ENCODE data around the gene ARHGAP1.
A peak's percentile ranks its signal among the peaks of the same experiment; 100 is the strongest.

The ARHGAP1 gene

DNA sequence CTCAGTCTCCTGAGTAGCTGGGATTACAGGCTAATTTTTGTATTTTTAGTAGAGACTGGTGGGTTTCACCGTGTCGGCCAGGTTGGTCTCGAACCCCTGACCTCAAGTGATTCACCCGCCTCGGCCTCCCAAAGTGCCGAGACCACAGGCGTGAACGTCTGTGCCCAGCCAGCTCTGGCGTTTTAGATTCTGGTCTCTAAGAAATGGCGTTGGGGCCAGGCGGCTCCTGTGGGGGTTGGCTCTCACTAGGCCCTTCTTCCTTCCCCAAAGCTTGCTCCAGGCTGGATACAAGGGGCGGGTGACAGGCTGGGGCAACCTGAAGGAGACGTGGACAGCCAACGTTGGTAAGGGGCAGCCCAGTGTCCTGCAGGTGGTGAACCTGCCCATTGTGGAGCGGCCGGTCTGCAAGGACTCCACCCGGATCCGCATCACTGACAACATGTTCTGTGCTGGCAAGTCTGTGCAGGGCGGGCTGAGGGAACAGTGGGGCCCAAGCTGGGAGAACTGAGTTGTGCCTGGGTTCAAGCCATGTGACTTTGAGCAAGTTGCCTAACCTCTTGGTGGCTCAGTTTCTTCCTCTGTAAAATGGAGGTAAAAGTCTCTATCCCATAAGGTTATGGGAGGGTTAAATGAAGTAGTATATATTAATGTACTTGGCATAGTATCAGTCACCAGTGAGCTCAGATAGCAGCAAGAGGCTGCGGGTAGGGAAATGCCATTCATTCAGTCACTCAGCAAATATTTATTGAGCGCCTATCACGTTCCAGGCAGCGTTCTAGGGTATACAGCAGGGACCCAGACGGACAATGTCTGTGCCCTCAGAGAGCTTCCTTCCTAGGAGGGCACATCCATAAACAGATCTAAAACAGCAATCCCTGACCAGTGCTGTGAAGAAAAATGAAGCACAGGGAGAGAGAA is 28.9 kb upstream of the ARHGAP1 start:
- no peak for DNase-seq

DNA sequence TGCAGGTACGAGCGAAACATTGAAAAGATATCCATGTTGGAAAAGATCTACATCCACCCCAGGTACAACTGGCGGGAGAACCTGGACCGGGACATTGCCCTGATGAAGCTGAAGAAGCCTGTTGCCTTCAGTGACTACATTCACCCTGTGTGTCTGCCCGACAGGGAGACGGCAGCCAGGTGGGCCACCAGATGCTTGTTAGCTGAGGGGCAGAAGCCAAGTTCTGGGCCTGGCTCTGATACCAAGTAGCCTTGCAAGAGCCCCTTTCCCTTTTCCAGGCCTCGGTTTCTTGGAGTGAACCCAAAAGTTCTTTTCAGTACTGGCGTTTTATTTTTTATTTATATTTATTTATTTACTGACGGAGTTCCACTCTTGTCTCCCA is 28.2 kb upstream of the ARHGAP1 start:
- ATAC-seq (no peak), DNase-seq (no peak)
- H3K4me3 Mint-ChIP-seq, result no peak overlapping the region
- H3K27ac Mint-ChIP-seq, result no peak overlapping the region
- H3K27me3 Mint-ChIP-seq, result no peaks in the 10 kb centered on the region
- no peaks in the 10 kb centered on the region for H3K36me3 Mint-ChIP-seq (ENCODE audit: low read depth)
- no peaks in the 10 kb centered on the region for H3K4me1 Mint-ChIP-seq
- no peaks in the 10 kb centered on the region for H3K9me3 Mint-ChIP-seq

More for the DNA sequence above, 28.9 kb upstream of the ARHGAP1 start:
- Mint-ChIP-seq H3K27ac (no peak overlapping the region), H3K4me1 (no peaks in the 10 kb centered on the region), H3K9me3 (no peaks in the 10 kb centered on the region), H3K4me3 (no peak overlapping the region), H3K27me3 (no peaks in the 10 kb centered on the region), H3K36me3 (ENCODE audit: low read depth) (no peaks in the 10 kb centered on the region)
- no peak for ATAC-seq

DNA sequence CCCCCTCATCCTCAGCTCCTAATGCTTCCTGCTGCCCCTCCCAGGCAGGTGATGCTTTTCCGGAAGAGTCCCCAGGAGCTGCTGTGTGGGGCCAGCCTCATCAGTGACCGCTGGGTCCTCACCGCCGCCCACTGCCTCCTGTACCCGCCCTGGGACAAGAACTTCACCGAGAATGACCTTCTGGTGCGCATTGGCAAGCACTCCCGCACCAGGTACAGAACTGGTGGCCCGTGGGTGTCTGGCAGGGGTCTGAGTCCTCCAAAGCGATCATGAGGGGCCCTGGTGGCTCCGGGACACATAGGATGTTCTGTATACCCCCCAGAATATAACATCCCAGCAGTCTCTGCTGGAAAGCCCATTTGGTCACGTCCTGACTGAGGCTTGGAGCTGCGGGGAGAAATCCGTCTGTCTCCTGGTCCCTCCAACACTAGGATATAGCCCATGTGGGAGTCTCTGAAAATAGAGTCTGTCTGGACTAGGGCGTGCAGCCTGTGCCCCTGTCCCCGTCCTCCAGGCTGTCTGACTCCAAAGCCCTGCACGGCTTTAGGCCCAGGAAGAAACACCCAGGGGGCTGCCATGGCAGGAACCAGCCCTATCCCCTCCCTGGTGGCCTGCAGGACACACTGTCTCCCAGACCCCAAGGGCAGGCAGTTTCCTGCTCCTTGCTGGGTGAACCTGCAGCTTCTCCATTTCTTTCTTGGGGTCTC is 27.7 kb upstream of the ARHGAP1 start:
- H3K4me1 Mint-ChIP-seq, result no peaks in the 10 kb centered on the region
- no peaks in the 10 kb centered on the region for H3K9me3 Mint-ChIP-seq
- DNase-seq, result no peak
- no peaks in the 10 kb centered on the region for H3K27me3 Mint-ChIP-seq
- H3K36me3 Mint-ChIP-seq (ENCODE audit: low read depth), result no peaks in the 10 kb centered on the region
- H3K27ac Mint-ChIP-seq, result no peak overlapping the region
- no peak for ATAC-seq
- no peak overlapping the region for H3K4me3 Mint-ChIP-seq

DNA sequence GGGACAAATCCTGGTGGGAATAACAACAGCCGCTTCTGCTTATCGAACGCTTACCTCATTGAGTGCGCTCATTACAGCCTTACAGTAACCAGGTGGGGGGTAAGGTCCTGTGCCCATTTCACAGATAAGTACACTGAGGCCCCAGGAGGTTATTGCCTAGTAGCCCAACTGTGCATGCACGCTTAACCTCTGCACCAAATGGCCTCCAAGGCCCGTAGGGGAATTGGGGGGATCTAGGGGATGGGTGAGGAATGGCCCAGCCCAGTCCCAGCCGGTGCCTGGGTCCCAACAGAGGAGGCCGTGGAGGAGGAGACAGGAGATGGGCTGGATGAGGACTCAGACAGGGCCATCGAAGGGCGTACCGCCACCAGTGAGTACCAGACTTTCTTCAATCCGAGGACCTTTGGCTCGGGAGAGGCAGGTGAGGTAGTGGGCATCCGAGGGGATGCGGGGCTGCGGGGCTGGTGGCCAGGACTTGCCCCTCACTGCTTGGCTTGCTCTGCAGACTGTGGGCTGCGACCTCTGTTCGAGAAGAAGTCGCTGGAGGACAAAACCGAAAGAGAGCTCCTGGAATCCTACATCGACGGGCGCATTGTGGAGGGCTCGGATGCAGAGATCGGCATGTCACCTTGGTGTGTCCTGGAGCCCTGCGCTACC is 25.9 kb upstream of the ARHGAP1 start:
- H3K4me1 Mint-ChIP-seq, result no peaks in the 10 kb centered on the region
- no peaks in the 10 kb centered on the region for H3K27me3 Mint-ChIP-seq
- H3K4me3 Mint-ChIP-seq, result no peak overlapping the region
- H3K36me3 Mint-ChIP-seq (ENCODE audit: low read depth), result no peaks in the 10 kb centered on the region
- no peak overlapping the region for H3K27ac Mint-ChIP-seq
- DNase-seq (no peak), ATAC-seq (no peak)
- H3K9me3 Mint-ChIP-seq, result no peaks in the 10 kb centered on the region

DNA sequence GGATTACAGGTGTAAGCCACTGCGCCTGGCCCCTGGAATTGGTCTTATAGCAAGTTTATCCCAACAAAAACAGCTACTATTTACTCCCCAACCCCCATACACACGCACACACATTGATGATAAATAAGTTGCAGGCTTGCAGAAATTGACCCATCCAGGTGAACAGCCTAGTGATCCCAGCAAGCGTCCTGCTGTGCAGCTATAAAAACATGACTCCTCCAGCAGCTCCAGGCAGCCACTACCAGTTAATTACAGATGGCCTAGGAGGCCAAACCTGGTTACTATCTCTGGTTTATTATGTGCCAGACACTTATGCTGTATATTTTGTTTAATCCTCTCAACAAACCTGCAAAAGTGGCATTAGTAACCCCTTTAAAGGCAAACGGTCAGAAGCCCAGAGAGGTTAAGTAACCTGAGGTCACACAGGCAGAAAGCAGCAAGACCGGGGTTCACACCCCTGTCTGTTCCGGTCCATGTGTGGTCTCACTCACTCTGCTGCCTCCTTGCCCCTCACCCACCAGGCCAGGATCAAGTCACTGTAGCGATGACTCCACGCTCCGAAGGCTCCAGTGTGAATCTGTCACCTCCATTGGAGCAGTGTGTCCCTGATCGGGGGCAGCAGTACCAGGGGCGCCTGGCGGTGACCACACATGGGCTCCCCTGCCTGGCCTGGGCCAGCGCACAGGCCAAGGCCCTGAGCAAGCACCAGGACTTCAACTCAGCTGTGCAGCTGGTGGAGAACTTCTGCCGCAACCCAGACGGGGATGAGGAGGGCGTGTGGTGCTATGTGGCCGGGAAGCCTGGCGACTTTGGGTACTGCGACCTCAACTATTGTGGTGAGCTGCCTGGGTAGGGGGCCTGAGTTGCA is 25.2 kb upstream of the ARHGAP1 start:
- Mint-ChIP-seq H3K9me3 (no peaks in the 10 kb centered on the region), H3K27me3 (no peaks in the 10 kb centered on the region), H3K4me1 (no peaks in the 10 kb centered on the region), H3K36me3 (ENCODE audit: low read depth) (no peaks in the 10 kb centered on the region), H3K27ac (no peak overlapping the region), H3K4me3 (no peak overlapping the region)
- no peak for ATAC-seq
- no peak for DNase-seq

DNA sequence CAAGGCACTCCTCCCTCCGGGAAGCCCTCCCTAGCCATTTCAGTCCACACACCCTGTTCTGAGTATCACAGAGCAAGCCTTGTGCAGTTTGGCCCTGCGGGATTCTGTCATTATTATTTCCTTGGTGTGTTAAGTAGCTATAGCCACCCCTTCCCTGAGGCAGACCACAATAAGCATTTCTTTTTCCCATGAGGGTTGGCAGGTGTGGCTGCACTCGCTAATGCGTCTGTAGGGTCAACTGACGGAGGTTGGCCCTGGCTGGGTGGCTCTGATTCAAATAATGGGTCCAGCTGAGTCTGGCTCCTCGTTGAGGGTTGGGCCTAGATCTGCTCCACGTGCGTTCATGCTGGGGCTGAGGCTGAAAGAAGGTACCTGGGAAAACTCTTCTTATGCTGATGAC is 23.7 kb upstream of the ARHGAP1 start:
- no peak for ATAC-seq
- Mint-ChIP-seq H3K9me3 (no peaks in the 10 kb centered on the region), H3K27me3 (no peaks in the 10 kb centered on the region), H3K4me1 (no peaks in the 10 kb centered on the region), H3K27ac (no peak overlapping the region), H3K36me3 (ENCODE audit: low read depth) (no peaks in the 10 kb centered on the region), H3K4me3 (no peak overlapping the region)
- DNase-seq, result no peak

DNA sequence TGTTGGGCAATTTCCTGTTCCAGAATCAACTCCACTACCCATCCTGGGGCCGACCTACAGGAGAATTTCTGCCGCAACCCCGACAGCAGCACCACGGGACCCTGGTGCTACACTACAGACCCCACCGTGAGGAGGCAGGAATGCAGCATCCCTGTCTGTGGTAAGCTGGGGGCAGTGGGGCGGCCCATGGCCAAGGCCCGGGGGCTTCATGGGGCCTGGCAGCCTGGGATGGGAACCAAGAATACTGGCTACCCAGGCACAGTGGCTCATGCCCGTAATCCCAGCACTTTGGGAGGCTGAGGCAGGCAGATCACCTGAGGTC is 22.9 kb upstream of the ARHGAP1 start:
- no peak overlapping the region for H3K4me3 Mint-ChIP-seq
- H3K27me3 Mint-ChIP-seq, result no peaks in the 10 kb centered on the region
- no peaks in the 10 kb centered on the region for H3K36me3 Mint-ChIP-seq (ENCODE audit: low read depth)
- ATAC-seq, result no peak
- H3K9me3 Mint-ChIP-seq, result no peaks in the 10 kb centered on the region
- peaks cover 2% of the 10 kb centered on the region for H3K4me1 Mint-ChIP-seq
- DNase-seq, result no peak
- H3K27ac Mint-ChIP-seq, result no peak overlapping the region

DNA sequence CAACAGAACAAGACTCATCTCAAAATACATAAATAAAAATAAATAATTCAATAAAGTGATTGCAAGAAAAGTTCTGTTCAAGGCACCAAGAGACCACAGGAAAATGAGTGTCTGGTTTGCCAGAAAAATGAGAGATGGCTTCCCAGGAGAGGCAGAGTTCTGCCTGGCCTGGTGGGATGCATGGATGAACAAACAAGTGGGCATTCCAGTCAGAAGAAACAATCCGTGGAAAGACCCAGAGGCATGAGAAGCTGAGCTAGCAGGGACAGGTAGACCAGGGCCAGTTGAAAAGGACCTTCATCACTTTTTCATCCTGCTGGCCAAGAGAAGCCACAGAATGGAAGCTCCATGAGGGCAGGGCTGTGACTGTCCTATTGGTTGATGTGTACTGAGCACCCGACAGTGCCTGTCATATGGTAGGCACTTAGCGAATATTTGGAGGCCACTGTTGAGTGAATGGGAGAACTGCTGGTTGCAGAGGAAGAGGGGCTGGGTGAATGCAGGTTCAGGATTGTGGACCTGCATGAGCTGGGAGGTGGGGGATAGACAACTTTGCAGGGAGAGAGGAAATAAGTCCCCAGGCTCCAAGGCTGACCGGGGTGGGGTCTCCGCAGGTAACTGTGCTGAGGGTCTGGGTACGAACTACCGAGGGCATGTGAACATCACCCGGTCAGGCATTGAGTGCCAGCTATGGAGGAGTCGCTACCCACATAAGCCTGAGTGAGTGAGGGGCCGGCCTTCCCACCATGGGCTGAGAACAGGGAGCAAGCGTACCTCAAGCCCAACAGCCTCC is 22.3 kb upstream of the ARHGAP1 start:
- Mint-ChIP-seq H3K27me3 (no peaks in the 10 kb centered on the region), H3K36me3 (ENCODE audit: low read depth) (no peaks in the 10 kb centered on the region), H3K4me1 (peaks cover 2% of the 10 kb centered on the region), H3K27ac (no peak overlapping the region), H3K4me3 (no peak overlapping the region), H3K9me3 (no peaks in the 10 kb centered on the region)
- no peak for ATAC-seq
- DNase-seq, result no peak

DNA sequence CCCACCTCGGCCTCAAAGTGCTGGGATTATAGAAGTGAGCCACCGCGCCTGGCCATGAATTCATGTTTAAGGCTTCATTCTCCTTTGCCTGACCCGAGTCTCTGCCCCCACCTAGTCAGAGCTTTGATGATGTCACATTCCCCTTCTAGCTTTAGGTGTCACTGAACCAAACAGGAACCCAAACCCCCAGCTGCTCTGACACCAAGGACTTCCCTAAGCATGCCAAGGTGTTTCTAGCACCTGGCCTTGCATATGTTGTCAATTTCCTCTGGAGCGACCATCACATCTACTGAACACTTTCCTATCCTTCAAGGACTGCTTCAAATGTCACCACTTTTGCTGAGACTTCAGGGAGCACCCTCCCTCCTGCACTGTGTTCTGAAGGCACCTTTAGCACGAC is 20.9 kb upstream of the ARHGAP1 start:
- Mint-ChIP-seq H3K4me1 (peaks cover 2% of the 10 kb centered on the region), H3K27ac (no peak overlapping the region), H3K4me3 (no peak overlapping the region), H3K9me3 (no peaks in the 10 kb centered on the region), H3K36me3 (ENCODE audit: low read depth) (no peaks in the 10 kb centered on the region), H3K27me3 (no peaks in the 10 kb centered on the region)
- no peak for DNase-seq
- no peak for ATAC-seq

DNA sequence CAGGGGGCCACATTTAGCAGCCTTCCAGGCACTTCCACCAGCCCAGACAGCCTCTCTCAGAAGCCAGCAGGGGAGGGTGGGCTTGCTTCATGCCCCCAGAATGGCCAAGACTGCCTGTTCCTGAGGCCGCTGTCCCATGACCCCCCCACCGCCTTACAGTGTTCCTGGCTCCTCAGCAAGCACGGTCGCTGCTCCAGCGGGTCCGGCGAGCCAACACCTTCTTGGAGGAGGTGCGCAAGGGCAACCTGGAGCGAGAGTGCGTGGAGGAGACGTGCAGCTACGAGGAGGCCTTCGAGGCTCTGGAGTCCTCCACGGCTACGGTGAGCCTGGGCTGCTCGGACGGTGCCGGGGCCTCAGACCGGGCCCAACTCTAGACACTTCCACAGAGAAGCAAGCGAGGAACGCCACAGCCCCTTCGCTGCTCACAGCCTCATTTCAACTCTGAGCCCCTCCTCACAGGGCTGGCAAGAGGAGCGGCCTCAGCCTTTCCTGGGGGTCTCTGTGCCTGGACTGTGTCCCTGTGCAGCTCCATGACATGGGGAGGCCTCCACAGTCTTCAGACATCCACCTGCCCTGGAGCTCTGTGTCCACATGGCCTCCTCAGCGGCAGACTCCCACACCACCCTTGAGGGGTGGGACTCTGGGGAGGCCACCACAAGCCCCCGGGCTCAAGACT is 19.3 kb upstream of the ARHGAP1 start:
- ATAC-seq, result no peak
- Mint-ChIP-seq H3K27me3 (no peaks in the 10 kb centered on the region), H3K36me3 (ENCODE audit: low read depth) (no peaks in the 10 kb centered on the region), H3K27ac (no peak overlapping the region), H3K9me3 (no peaks in the 10 kb centered on the region), H3K4me3 (no peak overlapping the region), H3K4me1 (peaks cover 5% of the 10 kb centered on the region)
- no peak for DNase-seq

DNA sequence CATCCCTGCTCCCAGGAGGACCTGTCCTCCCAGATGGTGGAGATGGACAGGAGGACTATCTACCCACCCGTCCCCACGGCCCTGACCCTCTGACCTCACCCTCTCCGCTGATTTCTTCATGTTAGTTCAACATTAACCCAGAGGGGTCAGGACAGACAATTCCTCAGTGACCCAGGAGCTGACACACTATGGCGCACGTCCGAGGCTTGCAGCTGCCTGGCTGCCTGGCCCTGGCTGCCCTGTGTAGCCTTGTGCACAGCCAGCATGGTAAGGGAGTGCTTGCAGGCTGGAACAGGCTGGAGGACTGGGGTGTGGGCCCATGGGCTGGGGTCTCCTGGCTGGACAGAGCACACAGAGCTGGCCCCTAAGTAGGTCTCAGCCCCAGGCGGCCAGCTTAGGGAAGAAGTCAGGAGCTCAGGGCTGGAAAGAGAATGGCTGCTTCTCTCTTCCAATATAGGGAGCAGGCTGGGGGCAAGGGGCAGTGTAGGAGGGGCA is 18.7 kb upstream of the ARHGAP1 start, which contains the start of gene F2:
TSS of gene F2 (plus strand) at position 166 of the 495 bp plus-strand sequence. CDS start at position 189, 23 bp downstream.
- Mint-ChIP-seq H3K27me3 (no peaks in the 10 kb centered on the region), H3K4me3 (no peak within 1 kb of the TSS), H3K4me1 (peaks cover 7% of the 10 kb centered on the region), H3K36me3 (ENCODE audit: low read depth) (no peaks in the 10 kb centered on the region), H3K9me3 (no peaks in the 10 kb centered on the region), H3K27ac (no peak within 1 kb of the TSS)
- ATAC-seq (peak; percentile 42), DNase-seq (no peak)

DNA sequence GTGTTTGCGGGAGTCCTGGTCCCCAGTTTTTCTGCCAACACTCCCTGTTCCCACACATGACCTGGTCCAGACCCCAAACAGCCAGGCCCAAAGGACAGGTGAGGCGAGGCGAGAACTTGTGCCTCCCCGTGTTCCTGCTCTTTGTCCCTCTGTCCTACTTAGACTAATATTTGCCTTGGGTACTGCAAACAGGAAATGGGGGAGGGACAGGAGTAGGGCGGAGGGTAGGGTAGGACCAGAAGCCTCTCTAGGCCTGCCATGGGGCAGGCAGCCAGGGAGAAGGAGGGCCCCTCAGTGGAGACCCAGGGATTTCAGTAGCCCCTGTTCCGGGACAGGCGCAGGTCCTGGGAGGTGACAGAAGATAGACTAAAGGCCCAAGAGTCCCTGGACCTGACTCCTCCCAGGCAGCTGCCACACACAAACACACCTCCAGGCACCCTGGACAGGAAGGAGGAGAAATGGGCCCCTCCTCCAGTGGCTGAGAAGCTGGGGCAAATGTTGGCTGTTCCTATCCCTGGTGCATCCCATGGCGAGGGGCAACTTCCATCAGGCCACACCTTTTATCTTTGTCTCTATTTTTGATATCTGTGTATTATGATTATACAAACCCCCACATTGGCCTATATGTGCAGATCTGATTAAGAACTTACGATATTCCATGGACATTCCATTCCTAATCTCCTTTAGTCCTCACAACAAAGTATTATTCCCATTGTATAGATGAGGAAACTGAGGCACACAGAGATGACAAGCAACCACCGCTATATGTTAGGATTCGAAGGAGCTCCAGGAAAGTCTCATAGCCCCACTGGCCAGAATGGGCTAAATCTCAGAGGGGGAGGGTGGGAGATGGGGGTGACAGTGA is 18.0 kb upstream of the ARHGAP1 start:
- Mint-ChIP-seq H3K4me3 (no peak overlapping the region), H3K27ac (no peak overlapping the region), H3K4me1 (peaks cover 7% of the 10 kb centered on the region), H3K27me3 (no peaks in the 10 kb centered on the region), H3K36me3 (ENCODE audit: low read depth) (no peaks in the 10 kb centered on the region), H3K9me3 (no peaks in the 10 kb centered on the region)
- ATAC-seq (no peak), DNase-seq (no peak)
